ENCODE measurements around the gene HIVEP1.

DNA sequence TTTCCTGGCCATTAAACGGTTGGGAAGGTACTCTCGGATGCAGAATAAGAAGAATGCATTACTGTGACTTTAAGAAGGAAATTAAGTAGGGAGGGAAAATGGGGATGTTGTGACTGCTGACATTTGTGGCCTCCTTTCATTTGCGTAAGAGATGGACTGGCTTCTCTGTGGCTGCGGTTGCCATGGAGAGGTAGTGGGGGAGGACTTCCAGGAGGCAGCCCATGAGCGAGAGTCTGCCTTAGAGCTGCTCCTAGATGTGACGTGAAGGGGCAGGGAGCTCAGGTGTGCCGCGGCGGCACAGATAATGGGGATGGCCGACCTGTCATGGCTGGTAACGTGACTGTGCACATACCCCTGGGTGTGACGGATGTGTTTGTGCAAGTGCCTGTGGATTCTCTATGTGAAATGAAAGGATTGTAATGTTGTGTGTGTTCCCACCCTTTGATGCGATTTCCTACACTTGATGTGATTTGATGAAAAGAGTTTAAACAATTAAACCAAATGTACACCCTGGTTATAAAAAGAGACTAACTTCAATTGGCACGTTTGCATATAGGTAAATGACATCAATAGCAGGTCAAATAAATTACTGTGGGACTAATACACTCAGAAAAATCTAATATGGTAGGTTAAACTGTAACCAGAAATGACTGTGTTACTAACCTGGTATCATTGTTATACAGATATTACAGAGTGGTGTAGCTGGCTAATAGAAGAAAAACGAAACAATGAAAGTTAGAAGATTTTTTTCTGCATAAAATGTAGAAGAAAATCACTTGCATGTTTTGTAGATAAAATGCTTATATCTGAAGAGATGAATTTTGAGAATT lies 48.9 kb downstream of the HIVEP1 start:
- TF ChIP-seq, protein P1, sequence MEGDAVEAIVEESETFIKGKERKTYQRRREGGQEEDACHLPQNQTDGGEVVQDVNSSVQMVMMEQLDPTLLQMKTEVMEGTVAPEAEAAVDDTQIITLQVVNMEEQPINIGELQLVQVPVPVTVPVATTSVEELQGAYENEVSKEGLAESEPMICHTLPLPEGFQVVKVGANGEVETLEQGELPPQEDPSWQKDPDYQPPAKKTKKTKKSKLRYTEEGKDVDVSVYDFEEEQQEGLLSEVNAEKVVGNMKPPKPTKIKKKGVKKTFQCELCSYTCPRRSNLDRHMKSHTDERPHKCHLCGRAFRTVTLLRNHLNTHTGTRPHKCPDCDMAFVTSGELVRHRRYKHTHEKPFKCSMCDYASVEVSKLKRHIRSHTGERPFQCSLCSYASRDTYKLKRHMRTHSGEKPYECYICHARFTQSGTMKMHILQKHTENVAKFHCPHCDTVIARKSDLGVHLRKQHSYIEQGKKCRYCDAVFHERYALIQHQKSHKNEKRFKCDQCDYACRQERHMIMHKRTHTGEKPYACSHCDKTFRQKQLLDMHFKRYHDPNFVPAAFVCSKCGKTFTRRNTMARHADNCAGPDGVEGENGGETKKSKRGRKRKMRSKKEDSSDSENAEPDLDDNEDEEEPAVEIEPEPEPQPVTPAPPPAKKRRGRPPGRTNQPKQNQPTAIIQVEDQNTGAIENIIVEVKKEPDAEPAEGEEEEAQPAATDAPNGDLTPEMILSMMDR (conservative IDR thresholded peaks at IDR 0.05; ENCODE audit: low read depth, low read length) = no peak
- TF ChIP-seq EZH2 (IDR thresholded peaks at IDR 0.05; ENCODE audit: low read length, unreplicated experiment) = no peak
- no peak for TF ChIP-seq EZH2phosphoT487 (IDR thresholded peaks at IDR 0.05; ENCODE audit: borderline replicate concordance, low read length)
